ENCODE data around the gene LRP1. TPM values are rescaled to one million over a fixed set of nuclear protein-coding genes. Genes with fewer than 3 reads are reported as not detected.

The LRP1 gene
- total RNA-seq, 1 experiment from 2014 or later, result 9.0 TPM

- CTCF ChIA-PET, result interaction anchor here (0.9 kb wide), 1 partner anchor 19 kb away, joined by 7 read pairs; no protein-coding TSS in a partner anchor
- in situ Hi-C loops (cut with HindIII; ENCODE audit: low pct_unique_long_range_greater_than_20kb, low sequenced_read_pairs) (no loop called here), intact Hi-C loops (cut with micrococcal nuclease; ENCODE audit: unreplicated experiment) (no loop called here)
- peaks cover 8% of the 10 kb centered on the region; the same call in 1 of the 2 replicates for H3K4me1 ChIP-seq (ENCODE audit: control insufficient read depth, insufficient read depth, low read length)
- H3K9me3 ChIP-seq (ENCODE audit: control insufficient read depth, insufficient read depth, low read depth, low read length), result no peaks in the 10 kb centered on the region
- no TSS peak for BruUV-seq (replicated peaks)
- H3K27ac ChIP-seq (ENCODE audit: low read length), result no peak overlapping the region
- POLR2A ChIA-PET, result no interaction called here
- ATAC-seq (no peak), DNase-seq (ENCODE audit: low read depth, low spot score) (no peak)
- TF ChIP-seq REST (IDR thresholded peaks at IDR 0.05; ENCODE audit: insufficient read depth in 1 of 2, low read depth in 2 of 2, low read length in 1 of 2) (no peak), TCF7L2 (IDR thresholded peaks at IDR 0.05; ENCODE audit: low read depth, low read length) (no peak), CTCF (IDR thresholded peaks at IDR 0.05) (no peak), SIN3A (IDR thresholded peaks at IDR 0.05; ENCODE audit: borderline replicate concordance, insufficient read depth, low read depth, low read length) (no peak), POLR2AphosphoS5 (IDR thresholded peaks at IDR 0.05; ENCODE audit: low read depth, low read length) (no peak)
- H3K27me3 ChIP-seq (ENCODE audit: control insufficient read depth, insufficient read depth, low read length), result no peaks in the 10 kb centered on the region
- no peaks in the 10 kb centered on the region; the same call in none of the 2 replicates for H3K36me3 ChIP-seq (ENCODE audit: control insufficient read depth, insufficient read depth, low read length)
- H3K4me3 ChIP-seq (ENCODE audit: low read depth in 2 of 2, low read length in 2 of 2), result no peak overlapping the region
Measured at GRCh38 chr12:57232156-57232756, 104.0 kb downstream of the LRP1 start.

- TF ChIP-seq SIN3A (IDR thresholded peaks at IDR 0.05; ENCODE audit: borderline replicate concordance, insufficient read depth, low read depth, low read length) (no peak), REST (IDR thresholded peaks at IDR 0.05; ENCODE audit: insufficient read depth in 1 of 2, low read depth in 2 of 2, low read length in 1 of 2) (no peak), CTCF (IDR thresholded peaks at IDR 0.05) (no peak), TCF7L2 (IDR thresholded peaks at IDR 0.05; ENCODE audit: low read depth, low read length) (no peak), POLR2AphosphoS5 (IDR thresholded peaks at IDR 0.05; ENCODE audit: low read depth, low read length) (no peak)
- Histone ChIP-seq H3K9me3 (ENCODE audit: control insufficient read depth, insufficient read depth, low read depth, low read length) (no peaks in the 10 kb centered on the region), H3K36me3 (ENCODE audit: control insufficient read depth, insufficient read depth, low read length) (no peaks in the 10 kb centered on the region; the same call in none of the 2 replicates), H3K27ac (ENCODE audit: low read length) (no peak overlapping the region), H3K4me1 (ENCODE audit: control insufficient read depth, insufficient read depth, low read length) (peaks cover 8% of the 10 kb centered on the region; the same call in 1 of the 2 replicates), H3K4me3 (ENCODE audit: low read depth in 2 of 2, low read length in 2 of 2) (no peak overlapping the region), H3K27me3 (ENCODE audit: control insufficient read depth, insufficient read depth, low read length) (no peaks in the 10 kb centered on the region)
- intact Hi-C loops (cut with micrococcal nuclease; ENCODE audit: unreplicated experiment), result no loop called here
- CTCF ChIA-PET, result no interaction called here
- BruUV-seq (replicated peaks), result no TSS peak
- no peak for ATAC-seq
- DNase-seq (ENCODE audit: low read depth, low spot score), result no peak
- in situ Hi-C loops (cut with HindIII; ENCODE audit: low pct_unique_long_range_greater_than_20kb, low sequenced_read_pairs), result no loop called here
- POLR2A ChIA-PET, result no interaction called here
Measured at GRCh38 chr12:57233357-57234232, 105.3 kb downstream of the LRP1 start.
